ENCODE measurements around the gene ERN1.
A peak's percentile ranks its signal among the peaks of the same experiment; 100 is the strongest.

Gene ERN1

GRCh38 chr17:64063766-64064224 lies 66.1 kb downstream of the ERN1 start:
- H2BK12ac ChIP-seq (ENCODE audit: low read length) = no peak overlapping the region
- H3K4me2 ChIP-seq (ENCODE audit: low read length) = no peak overlapping the region
- no peak overlapping the region for H3K4me3 ChIP-seq (ENCODE audit: low read depth, low read length)
- H3K9ac ChIP-seq (ENCODE audit: low read length) = no peak overlapping the region
- H3K79me1 ChIP-seq (ENCODE audit: low read length) = no peaks in the 10 kb centered on the region
- peaks cover 6% of the 10 kb centered on the region for H3K9me3 ChIP-seq (ENCODE audit: insufficient read depth, low read depth, low read length)
- H3K4ac ChIP-seq (ENCODE audit: low read depth, low read length) = no peak overlapping the region
- H3K18ac ChIP-seq (ENCODE audit: low read length) = no peak overlapping the region
- no peak overlapping the region for H2AFZ ChIP-seq (ENCODE audit: insufficient read depth, low read length, poor library complexity)
- no peak overlapping the region for H4K8ac ChIP-seq (ENCODE audit: low read depth, low read length)
- no peaks in the 10 kb centered on the region for H3K27me3 ChIP-seq (ENCODE audit: insufficient read depth, low read length)
- no peak overlapping the region for H4K12ac ChIP-seq (ENCODE audit: low read depth, low read length)
- no peak overlapping the region for H2BK5ac ChIP-seq (ENCODE audit: low read depth, low read length, poor library complexity)
- H2AK5ac ChIP-seq (ENCODE audit: low read length) = no peak overlapping the region
- H3K36me3 ChIP-seq (ENCODE audit: control insufficient read depth in 1 of 2, insufficient read depth in 2 of 2, low read length in 2 of 2) = peaks cover 8 to 16% of the 10 kb centered on the region in 2 experiments
- H3K27ac ChIP-seq (ENCODE audit: low read depth, low read length) = no peak overlapping the region
- WGBS (ENCODE audit: extremely low coverage, insufficient coverage, insufficient read length) = no CpG with 5 or more reads among the region's 16 CpGs
- no peak overlapping the region for H3K14ac ChIP-seq (ENCODE audit: low read length)
- peaks cover 3 to 11% of the 10 kb centered on the region in 2 experiments for H3K4me1 ChIP-seq (ENCODE audit: control insufficient read depth in 1 of 2, insufficient read depth in 2 of 2, low read length in 2 of 2)
- H3K79me2 ChIP-seq (ENCODE audit: control insufficient read depth, insufficient read depth, low read length, poor library complexity) = no peaks in the 10 kb centered on the region
- no peak overlapping the region for H2BK120ac ChIP-seq (ENCODE audit: insufficient read depth, low read length, poor library complexity)
- no peak overlapping the region for H4K91ac ChIP-seq (ENCODE audit: low read depth, low read length)
- H3K23ac ChIP-seq (ENCODE audit: low read length) = no peak overlapping the region
- peak; percentile 59 to 77 for DNase-seq

- H4K12ac ChIP-seq (ENCODE audit: low read depth, low read length) = no peak overlapping the region
- no peak overlapping the region for H2AK5ac ChIP-seq (ENCODE audit: low read length)
- H3K79me2 ChIP-seq (ENCODE audit: control insufficient read depth, insufficient read depth, low read length, poor library complexity) = no peaks in the 10 kb centered on the region
- H3K14ac ChIP-seq (ENCODE audit: low read length) = no peak overlapping the region
- H3K27me3 ChIP-seq (ENCODE audit: insufficient read depth, low read length) = no peaks in the 10 kb centered on the region
- H3K23ac ChIP-seq (ENCODE audit: low read length) = no peak overlapping the region
- no peak overlapping the region for H3K9ac ChIP-seq (ENCODE audit: low read length)
- no peaks in the 10 kb centered on the region for H3K79me1 ChIP-seq (ENCODE audit: low read length)
- no peak overlapping the region for H4K8ac ChIP-seq (ENCODE audit: low read depth, low read length)
- peaks cover 9 to 10% of the 10 kb centered on the region in 2 experiments for H3K36me3 ChIP-seq (ENCODE audit: control insufficient read depth in 1 of 2, insufficient read depth in 2 of 2, low read length in 2 of 2)
- H3K4me2 ChIP-seq (ENCODE audit: low read length) = no peak overlapping the region
- H3K4me3 ChIP-seq (ENCODE audit: low read depth, low read length) = no peak overlapping the region
- no peak overlapping the region for H3K4ac ChIP-seq (ENCODE audit: low read depth, low read length)
- no peak overlapping the region for H2BK5ac ChIP-seq (ENCODE audit: low read depth, low read length, poor library complexity)
- no CpG with 5 or more reads among the region's 5 CpGs for WGBS (ENCODE audit: extremely low coverage, insufficient coverage, insufficient read length)
- peaks cover 2% of the 10 kb centered on the region for H3K9me3 ChIP-seq (ENCODE audit: insufficient read depth, low read depth, low read length)
- no peak overlapping the region for H4K91ac ChIP-seq (ENCODE audit: low read depth, low read length)
- peaks cover 3 to 11% of the 10 kb centered on the region in 2 experiments for H3K4me1 ChIP-seq (ENCODE audit: control insufficient read depth in 1 of 2, insufficient read depth in 2 of 2, low read length in 2 of 2)
- H2BK120ac ChIP-seq (ENCODE audit: insufficient read depth, low read length, poor library complexity) = no peak overlapping the region
- no peak overlapping the region for H2BK12ac ChIP-seq (ENCODE audit: low read length)
- no peak overlapping the region for H3K27ac ChIP-seq (ENCODE audit: low read depth, low read length)
- DNase-seq = no peak
- no peak overlapping the region for H2AFZ ChIP-seq (ENCODE audit: insufficient read depth, low read length, poor library complexity)
- H3K18ac ChIP-seq (ENCODE audit: low read length) = no peak overlapping the region
Measured at GRCh38 chr17:64063088-64063487, 66.9 kb downstream of the ERN1 start.

- peak in 1 of 2 donors; percentile 26 for DNase-seq
- Histone ChIP-seq H2BK120ac (ENCODE audit: insufficient read depth, low read length, poor library complexity) (no peak overlapping the region), H4K8ac (ENCODE audit: low read depth, low read length) (no peak overlapping the region), H2AFZ (ENCODE audit: insufficient read depth, low read length, poor library complexity) (no peak overlapping the region), H3K4ac (ENCODE audit: low read depth, low read length) (no peak overlapping the region), H3K14ac (ENCODE audit: low read length) (no peak overlapping the region), H3K79me2 (ENCODE audit: control insufficient read depth, insufficient read depth, low read length, poor library complexity) (no peaks in the 10 kb centered on the region), H2AK5ac (ENCODE audit: low read length) (no peak overlapping the region), H3K9me3 (ENCODE audit: insufficient read depth, low read depth, low read length) (peaks cover 2% of the 10 kb centered on the region), H3K9ac (ENCODE audit: low read length) (no peak overlapping the region), H2BK12ac (ENCODE audit: low read length) (no peak overlapping the region), H4K91ac (ENCODE audit: low read depth, low read length) (no peak overlapping the region), H3K79me1 (ENCODE audit: low read length) (no peaks in the 10 kb centered on the region), H3K4me3 (ENCODE audit: low read depth, low read length) (peak overlapping the region; percentile 0), H3K27me3 (ENCODE audit: insufficient read depth, low read length) (no peaks in the 10 kb centered on the region), H3K4me1 (ENCODE audit: control insufficient read depth in 1 of 2, insufficient read depth in 2 of 2, low read length in 2 of 2) (peaks cover 6 to 19% of the 10 kb centered on the region in 2 experiments), H3K27ac (ENCODE audit: low read depth, low read length) (no peak overlapping the region), H3K23ac (ENCODE audit: low read length) (no peak overlapping the region), H2BK5ac (ENCODE audit: low read depth, low read length, poor library complexity) (no peak overlapping the region), H4K12ac (ENCODE audit: low read depth, low read length) (no peak overlapping the region), H3K18ac (ENCODE audit: low read length) (no peak overlapping the region), H3K4me2 (ENCODE audit: low read length) (no peak overlapping the region), H3K36me3 (ENCODE audit: control insufficient read depth in 1 of 2, insufficient read depth in 2 of 2, low read length in 2 of 2) (peaks cover 9 to 12% of the 10 kb centered on the region in 2 experiments)
- no CpG with 5 or more reads among the region's 5 CpGs for WGBS (ENCODE audit: extremely low coverage, insufficient coverage, insufficient read length)
Measured at GRCh38 chr17:64061178-64061898, 68.6 kb downstream of the ERN1 start.

- DNase-seq = no peak
- Histone ChIP-seq H3K4me1 (ENCODE audit: control insufficient read depth in 1 of 2, insufficient read depth in 2 of 2, low read length in 2 of 2) (peaks cover 10 to 26% of the 10 kb centered on the region in 2 experiments), H2BK120ac (ENCODE audit: insufficient read depth, low read length, poor library complexity) (no peak overlapping the region), H4K8ac (ENCODE audit: low read depth, low read length) (no peak overlapping the region), H3K4me2 (ENCODE audit: low read length) (no peak overlapping the region), H2AK5ac (ENCODE audit: low read length) (no peak overlapping the region), H3K9ac (ENCODE audit: low read length) (no peak overlapping the region), H2AFZ (ENCODE audit: insufficient read depth, low read length, poor library complexity) (no peak overlapping the region), H2BK5ac (ENCODE audit: low read depth, low read length, poor library complexity) (no peak overlapping the region), H3K4me3 (ENCODE audit: low read depth, low read length) (no peak overlapping the region), H3K36me3 (ENCODE audit: control insufficient read depth in 1 of 2, insufficient read depth in 2 of 2, low read length in 2 of 2) (peaks cover 13 to 16% of the 10 kb centered on the region in 2 experiments), H3K27me3 (ENCODE audit: insufficient read depth, low read length) (no peaks in the 10 kb centered on the region), H3K4ac (ENCODE audit: low read depth, low read length) (no peak overlapping the region), H3K23ac (ENCODE audit: low read length) (no peak overlapping the region), H3K79me1 (ENCODE audit: low read length) (no peaks in the 10 kb centered on the region), H4K91ac (ENCODE audit: low read depth, low read length) (no peak overlapping the region), H4K12ac (ENCODE audit: low read depth, low read length) (no peak overlapping the region), H3K14ac (ENCODE audit: low read length) (no peak overlapping the region), H3K18ac (ENCODE audit: low read length) (no peak overlapping the region), H2BK12ac (ENCODE audit: low read length) (no peak overlapping the region), H3K79me2 (ENCODE audit: control insufficient read depth, insufficient read depth, low read length, poor library complexity) (no peaks in the 10 kb centered on the region), H3K9me3 (ENCODE audit: insufficient read depth, low read depth, low read length) (peaks cover 2% of the 10 kb centered on the region), H3K27ac (ENCODE audit: low read depth, low read length) (no peak overlapping the region)
- WGBS (ENCODE audit: extremely low coverage, insufficient coverage, insufficient read length) = no CpG with 5 or more reads among the region's 5 CpGs
Measured at GRCh38 chr17:64060331-64060730, 69.6 kb downstream of the ERN1 start.
